WTC11 (cell line): ENCODE results near the gene PCAT6. TPM values are rescaled to one million over a fixed set of nuclear protein-coding genes. Genes with fewer than 3 reads are reported as not detected.

Source experiments
- ATAC-seq: fragments of 200-7000 bp; cut with Tn5 transposase; 2 replicates; pipeline ENCODE4 v1.10.0; 2021; ENCODE audit warnings: mild to moderate bottlenecking, moderate library complexity
- CTCF ChIA-PET: fragments of 300-600 bp; sonication (Branson Sonifier 250); formaldehyde crosslinking; loops from one replicate; lab custom pipeline; 2021; ENCODE audit warnings: antibody characterized with exemption; lab: Charles Lee
- POLR2A ChIA-PET: fragments of 350-600 bp; sonication (Branson Sonifier 250); formaldehyde crosslinking; loops from one replicate; lab custom pipeline; 2021; ENCODE audit warnings: antibody characterized with exemption; lab: Charles Lee
- DNase-seq: peaks from one replicate; pipeline ENCODE4 v3.0.0; 2021; ENCODE audit warnings: low spot score
- H3K27ac Mint-ChIP-seq: 2 replicates; pipeline ENCODE4 v1.8.0; 2021; ENCODE audit warnings: mixed read lengths
- H3K27me3 Mint-ChIP-seq: 2 replicates; pipeline ENCODE4 v1.8.0; 2021; ENCODE audit warnings: low read depth, mild to moderate bottlenecking, moderate library complexity, mixed read lengths
- H3K36me3 Mint-ChIP-seq: 2 replicates; pipeline ENCODE4 v1.8.0; 2021; ENCODE audit warnings: mixed read lengths
- H3K4me1 Mint-ChIP-seq: 2 replicates; pipeline ENCODE4 v1.8.0; 2022; ENCODE audit warnings: mixed read lengths
- H3K4me3 Mint-ChIP-seq: 2 replicates; pipeline ENCODE4 v1.8.0; 2021; ENCODE audit warnings: mild to moderate bottlenecking, moderate library complexity, mixed read lengths
- H3K9me3 Mint-ChIP-seq: 2 replicates; pipeline ENCODE4 v1.8.0; 2021; ENCODE audit warnings: mixed read lengths
- ATF2 ChIP-seq: sonication (generic); formaldehyde crosslinking; IDR thresholded peaks from 2 replicates; pipeline ENCODE4 v1.8.1; 2022; ENCODE audit warnings: low read depth, missing genetic modification reagents, borderline replicate concordance
- ATF6 ChIP-seq: sonication (generic); formaldehyde crosslinking; IDR thresholded peaks from 2 replicates; pipeline ENCODE4 v1.8.1; 2023; ENCODE audit warnings: mild to moderate bottlenecking, missing genetic modification reagents
- CBFB ChIP-seq: sonication (generic); formaldehyde crosslinking; IDR thresholded peaks from 2 replicates; pipeline ENCODE4 v1.8.1; 2022; ENCODE audit warnings: mild to moderate bottlenecking, low read depth, missing genetic modification reagents
- E2F5 ChIP-seq: sonication (generic); formaldehyde crosslinking; IDR thresholded peaks from 2 replicates; pipeline ENCODE4 v1.8.1; 2022; ENCODE audit warnings: mild to moderate bottlenecking, moderate library complexity, missing genetic modification reagents
- EMX1 ChIP-seq: fragments of 250-450 bp; sonication (Bioruptor Pico); IDR thresholded peaks from 2 replicates; pipeline ENCODE4 v1.8.0; 2021; ENCODE audit warnings: mild to moderate bottlenecking
- ERG ChIP-seq: fragments of 250-450 bp; sonication (Bioruptor Pico); IDR thresholded peaks from 2 replicates; pipeline ENCODE4 v1.8.0; 2021; ENCODE audit warnings: mild to moderate bottlenecking
- ESRRA ChIP-seq: sonication (generic); formaldehyde crosslinking; IDR thresholded peaks from 2 replicates; pipeline ENCODE4 v1.8.1; 2022; ENCODE audit warnings: mild to moderate bottlenecking, missing genetic modification reagents, borderline replicate concordance
- JUN ChIP-seq: sonication (generic); formaldehyde crosslinking; IDR thresholded peaks from 2 replicates; pipeline ENCODE4 v1.8.0; 2023; ENCODE audit warnings: mild to moderate bottlenecking, missing genetic modification reagents
- MXD4 ChIP-seq: fragments of 250-450 bp; sonication (Bioruptor Pico); IDR thresholded peaks from 2 replicates; pipeline ENCODE4 v1.8.0; 2021; ENCODE audit warnings: mild to moderate bottlenecking, moderate library complexity, borderline replicate concordance
- NFE2L1 ChIP-seq: sonication (generic); formaldehyde crosslinking; IDR thresholded peaks from 2 replicates; pipeline ENCODE4 v1.8.1; 2023; ENCODE audit warnings: missing genetic modification reagents
- NR2C2 ChIP-seq: sonication (generic); formaldehyde crosslinking; IDR thresholded peaks from 2 replicates; pipeline ENCODE4 v1.8.0; 2022; ENCODE audit warnings: mild to moderate bottlenecking, missing genetic modification reagents
- PRRX2 ChIP-seq: fragments of 250-450 bp; sonication (Bioruptor Pico); IDR thresholded peaks from 2 replicates; pipeline ENCODE4 v1.8.0; 2021; ENCODE audit warnings: mild to moderate bottlenecking
- SMAD4 ChIP-seq: sonication (generic); formaldehyde crosslinking; IDR thresholded peaks from 2 replicates; pipeline ENCODE4 v1.8.0; 2022; ENCODE audit warnings: mild to moderate bottlenecking, missing genetic modification reagents
- TEAD1 ChIP-seq: sonication (generic); formaldehyde crosslinking; IDR thresholded peaks from 2 replicates; pipeline ENCODE4 v1.8.0; 2022; ENCODE audit warnings: mild to moderate bottlenecking, missing genetic modification reagents
- TP53 ChIP-seq: sonication (generic); formaldehyde crosslinking; IDR thresholded peaks from 2 replicates; pipeline ENCODE4 v1.8.1; 2023; ENCODE audit warnings: mild to moderate bottlenecking, missing genetic modification reagents
- USF2 ChIP-seq: sonication (generic); formaldehyde crosslinking; IDR thresholded peaks from 2 replicates; pipeline ENCODE4 v1.8.1; 2023; ENCODE audit warnings: mild to moderate bottlenecking, missing genetic modification reagents, moderate library complexity
- ZBTB43 ChIP-seq: sonication (generic); formaldehyde crosslinking; IDR thresholded peaks from 2 replicates; pipeline ENCODE4 v1.8.1; 2023; ENCODE audit warnings: mild to moderate bottlenecking, missing genetic modification reagents
- ZMAT4 ChIP-seq: fragments of 250-450 bp; sonication (Bioruptor Pico); IDR thresholded peaks from 2 replicates; pipeline ENCODE4 v1.9.0; 2021; ENCODE audit warnings: mild to moderate bottlenecking
- ZNF263 ChIP-seq: sonication (generic); formaldehyde crosslinking; IDR thresholded peaks from 2 replicates; pipeline ENCODE4 v1.8.1; 2022; ENCODE audit warnings: low read depth, mild to moderate bottlenecking, moderate library complexity, missing genetic modification reagents
- ZNF396 ChIP-seq: fragments of 250-450 bp; sonication (Bioruptor Pico); IDR thresholded peaks from 2 replicates; pipeline ENCODE4 v1.8.0; 2021; ENCODE audit warnings: mild to moderate bottlenecking, moderate library complexity, borderline replicate concordance
- total RNA-seq: library from RNA; stranded (reverse); gene quantifications from 3 replicates; pipeline ENCODE4 v1.2.3, GENCODE V29; 2021

The PCAT6 gene
- total RNA-seq, 1 experiment from 2014 or later = 11.7 TPM

- CTCF ChIA-PET = interaction anchor here (1.5 kb wide), 1 partner anchor 50 kb away, joined by 4 read pairs; no protein-coding TSS in a partner anchor
- DNase-seq = peak; percentile 40
- Mint-ChIP-seq H3K27ac (peak overlapping the region; percentile 90), H3K4me1 (peaks cover 35% of the 10 kb centered on the region), H3K9me3 (no peaks in the 10 kb centered on the region), H3K36me3 (no peaks in the 10 kb centered on the region), H3K27me3 (peaks cover 7% of the 10 kb centered on the region), H3K4me3 (peak overlapping the region; percentile 80)
- POLR2A ChIA-PET = interaction anchor here (0.5 to 2.3 kb wide), 12 partner anchors 8 to 479 kb away, joined by 3 to 32 read pairs (median 4); partner anchors contain the start of genes KLHL12 and TMEM183A
- TF ChIP-seq ATF6 (CRISPR knock-in tag) (no peak), EMX1 (CRISPR knock-in tag) (no peak), ZNF263 (CRISPR knock-in tag) (no peak), TP53 (CRISPR knock-in tag) (no peak), CBFB (CRISPR knock-in tag) (0 out of 2 replicates have a peak, but pooled peaks have one; percentile 57), USF2 (0 out of 2 replicates have a peak, but pooled peaks have one; percentile 3), ATF2 (CRISPR knock-in tag) (no peak)
- ATAC-seq = no peak
These were observed 782 bp downstream of the PCAT6 start for GRCh38 chr1:202811296-202812175.

GRCh38 chr1:202812176-202813026, 1.6 kb downstream of the PCAT6 start:
- POLR2A ChIA-PET = interaction anchor here (2.3 kb wide), 1 partner anchor 49 kb away, joined by 15 read pairs; no protein-coding TSS in a partner anchor
- Mint-ChIP-seq H3K9me3 (no peaks in the 10 kb centered on the region), H3K27me3 (peaks cover 7% of the 10 kb centered on the region), H3K4me3 (peak overlapping the region; percentile 80), H3K27ac (peak overlapping the region; percentile 63), H3K4me1 (peaks cover 35% of the 10 kb centered on the region), H3K36me3 (no peaks in the 10 kb centered on the region)
- ATAC-seq (no peak), DNase-seq (no peak)
- TF ChIP-seq TEAD1 (no peak), ESRRA (CRISPR knock-in tag) (no peak), MXD4 (CRISPR knock-in tag) (no peak), EMX1 (CRISPR knock-in tag) (no peak)
- CTCF ChIA-PET = interaction anchor here (1.2 kb wide), 1 partner anchor 187 kb away, joined by 3 read pairs; no protein-coding TSS in a partner anchor

- CTCF ChIA-PET = interaction anchor here (0.5 kb wide), 1 partner anchor 23 kb away, joined by 3 read pairs; no protein-coding TSS in a partner anchor
- peaks cover 20% of the 10 kb centered on the region for H3K4me1 Mint-ChIP-seq
- DNase-seq = no peak
- no peaks in the 10 kb centered on the region for H3K36me3 Mint-ChIP-seq
- H3K27ac Mint-ChIP-seq = no peak overlapping the region
- H3K4me3 Mint-ChIP-seq = no peak overlapping the region
- peaks cover 11% of the 10 kb centered on the region for H3K27me3 Mint-ChIP-seq
- no peak for ATAC-seq
- no peaks in the 10 kb centered on the region for H3K9me3 Mint-ChIP-seq
- POLR2A ChIA-PET = interaction anchor here (0.6 to 0.7 kb wide), 2 partner anchors 20 to 66 kb away, joined by 3 read pairs; no protein-coding TSS in a partner anchor
- no peak for TF ChIP-seq SMAD4 (CRISPR knock-in tag)
- TF ChIP-seq NR2C2 (CRISPR knock-in tag) = no peak
- no peak for TF ChIP-seq JUN (CRISPR knock-in tag)
- TF ChIP-seq NFE2L1 = no peak
- TF ChIP-seq ZBTB43 (CRISPR knock-in tag) = no peak
- no peak for TF ChIP-seq E2F5 (CRISPR knock-in tag)
- TF ChIP-seq ERG = no peak
- TF ChIP-seq PRRX2 (CRISPR knock-in tag) = no peak
- TF ChIP-seq ZMAT4 (CRISPR knock-in tag) = no peak
- no peak for TF ChIP-seq ZNF396 (CRISPR knock-in tag)
These were observed 4.4 kb downstream of the PCAT6 start for GRCh38 chr1:202815120-202815519.
